NCI-H187 (cell line): ENCODE results near the gene SAMD13.

Experiments used
- DNase-seq, 2 experiments: peaks; one replicate each; lab custom pipeline; 2025; lab: John Stamatoyannopoulos, UW

Gene SAMD13

DNA sequence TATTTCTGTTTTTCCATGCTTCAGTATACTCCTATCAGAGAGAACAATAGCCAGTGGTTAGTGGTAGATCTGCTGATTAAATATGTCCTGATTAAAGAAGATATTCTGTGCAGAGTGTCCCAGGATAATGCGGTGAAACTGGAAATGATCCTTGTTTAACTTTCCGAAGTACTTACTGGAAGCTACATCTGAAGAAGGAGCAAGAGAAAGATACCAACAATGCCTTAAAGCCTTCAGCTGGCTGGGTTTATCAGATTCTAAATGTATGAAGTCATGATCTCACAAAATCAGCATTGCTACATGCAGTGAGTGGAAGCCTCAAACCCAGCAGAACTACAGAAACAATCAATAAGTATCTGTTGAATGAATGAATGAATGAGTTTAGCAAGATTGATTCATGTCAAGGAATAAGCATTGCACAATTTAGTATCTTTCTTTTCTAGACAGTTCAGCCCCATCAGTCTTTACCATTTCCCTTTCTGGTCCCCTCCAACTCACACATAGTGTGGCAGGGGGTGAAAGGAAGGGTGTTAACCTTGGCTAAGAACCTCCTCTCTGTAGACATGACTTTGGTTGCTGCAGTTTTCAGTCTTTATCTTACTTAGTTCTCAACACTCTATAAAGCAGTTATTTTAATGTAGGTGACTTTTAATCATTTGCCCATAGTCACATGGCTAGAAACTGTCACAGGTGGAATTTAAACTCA is 72.1 kb downstream of the SAMD13 start:
- no peak for DNase-seq

DNA sequence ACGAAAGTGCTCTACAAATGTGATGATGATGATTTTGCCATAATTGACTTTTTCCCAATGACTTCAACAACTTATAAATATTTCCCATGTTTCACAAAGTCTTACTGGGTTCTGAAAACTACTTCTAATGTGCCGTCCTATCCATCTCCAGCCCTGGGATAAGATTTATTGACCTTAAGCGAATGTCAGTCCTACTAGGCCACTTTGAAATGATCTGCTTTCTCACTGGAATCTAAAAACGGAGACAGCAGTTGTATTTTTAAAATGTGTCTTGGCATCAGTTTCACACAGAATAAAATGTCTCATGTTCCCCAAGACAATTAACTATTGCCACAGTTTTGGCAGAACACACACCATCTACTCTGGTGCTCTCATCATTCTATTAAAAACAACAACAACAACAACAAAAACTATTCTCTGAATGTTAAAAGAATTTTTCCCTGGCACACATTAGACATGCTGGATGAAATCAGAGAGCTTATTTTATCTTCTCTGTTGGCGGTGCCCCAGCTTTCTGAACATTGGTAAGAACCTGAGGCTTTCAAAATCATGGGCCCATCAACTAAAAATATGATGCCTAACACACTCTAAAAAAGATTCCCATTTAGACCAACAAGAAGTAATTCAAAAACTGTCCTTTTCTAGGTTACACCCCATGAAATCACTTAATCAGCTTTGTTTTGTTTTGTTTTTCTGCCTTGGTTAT is 73.6 kb downstream of the SAMD13 start:
- DNase-seq = no peak

DNA sequence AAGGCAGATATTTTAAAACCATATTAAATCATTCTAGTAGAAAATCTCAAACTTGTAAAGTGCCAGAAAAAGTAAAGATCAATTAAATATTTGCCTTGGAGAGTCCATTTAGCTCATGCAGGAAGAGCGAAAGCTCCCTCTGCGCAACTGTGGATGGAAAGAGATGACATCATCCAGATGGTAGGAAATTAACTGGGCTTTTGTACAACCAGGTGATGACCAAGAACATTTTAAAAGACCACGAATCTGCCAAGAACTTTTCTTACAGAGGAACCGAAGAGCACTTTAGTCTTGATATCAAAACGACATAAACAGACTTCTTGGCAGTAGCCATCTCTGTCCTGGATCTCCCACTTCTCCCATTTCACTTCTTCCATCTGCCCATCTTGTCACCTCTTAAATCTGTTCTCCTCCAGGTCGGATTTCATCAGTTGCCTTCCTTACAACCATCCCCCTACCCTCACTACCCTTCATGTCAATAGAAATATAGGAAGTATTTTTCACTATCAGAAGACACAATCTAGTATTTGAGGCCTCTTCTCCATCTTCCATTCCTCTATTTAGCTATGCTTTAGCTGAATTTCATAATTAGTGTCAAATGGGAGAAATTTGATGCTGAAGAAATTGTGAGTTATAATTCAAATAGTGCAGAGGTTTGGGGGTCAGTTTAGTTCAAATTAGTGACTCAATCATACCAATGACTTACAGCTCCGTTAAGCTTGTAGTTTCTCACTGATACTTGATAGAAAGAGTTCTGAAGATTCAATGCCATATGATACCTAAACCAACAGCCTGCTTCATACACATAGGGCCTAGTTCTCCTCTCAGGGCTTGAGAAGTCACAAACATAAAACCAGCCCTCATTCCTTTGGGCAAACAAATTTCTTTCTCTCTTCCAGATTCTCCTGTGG is 74.7 kb downstream of the SAMD13 start:
- DNase-seq = no peak

DNA sequence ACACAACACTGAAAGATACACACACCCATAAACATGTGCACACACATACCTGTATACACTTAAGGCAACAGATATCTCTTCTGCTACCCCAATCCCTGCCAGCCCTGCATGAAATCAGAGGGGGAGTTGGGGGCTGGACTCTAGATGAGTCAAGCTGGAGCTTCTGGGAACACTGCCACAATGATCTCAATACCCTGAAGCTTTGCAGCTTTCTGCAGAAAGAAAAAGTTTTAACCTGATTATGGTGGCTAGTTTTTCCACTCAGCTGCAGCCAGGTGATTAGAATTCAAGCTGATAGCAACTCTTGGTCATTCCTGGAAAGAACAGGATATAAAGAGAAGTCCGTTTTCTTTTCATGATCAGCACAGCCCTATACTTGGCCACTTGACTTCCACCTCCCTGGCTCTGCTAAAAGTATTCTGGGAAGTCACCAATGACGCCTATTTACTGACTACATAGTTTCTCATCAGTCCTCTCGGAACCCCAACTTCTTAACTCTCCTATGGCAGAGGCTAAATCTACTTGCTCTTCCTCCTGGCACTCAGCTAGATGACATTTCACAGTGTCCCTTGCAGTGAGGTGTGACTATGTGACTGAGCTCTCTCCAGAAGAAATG is 76.1 kb downstream of the SAMD13 start:
- no peak for DNase-seq

DNA sequence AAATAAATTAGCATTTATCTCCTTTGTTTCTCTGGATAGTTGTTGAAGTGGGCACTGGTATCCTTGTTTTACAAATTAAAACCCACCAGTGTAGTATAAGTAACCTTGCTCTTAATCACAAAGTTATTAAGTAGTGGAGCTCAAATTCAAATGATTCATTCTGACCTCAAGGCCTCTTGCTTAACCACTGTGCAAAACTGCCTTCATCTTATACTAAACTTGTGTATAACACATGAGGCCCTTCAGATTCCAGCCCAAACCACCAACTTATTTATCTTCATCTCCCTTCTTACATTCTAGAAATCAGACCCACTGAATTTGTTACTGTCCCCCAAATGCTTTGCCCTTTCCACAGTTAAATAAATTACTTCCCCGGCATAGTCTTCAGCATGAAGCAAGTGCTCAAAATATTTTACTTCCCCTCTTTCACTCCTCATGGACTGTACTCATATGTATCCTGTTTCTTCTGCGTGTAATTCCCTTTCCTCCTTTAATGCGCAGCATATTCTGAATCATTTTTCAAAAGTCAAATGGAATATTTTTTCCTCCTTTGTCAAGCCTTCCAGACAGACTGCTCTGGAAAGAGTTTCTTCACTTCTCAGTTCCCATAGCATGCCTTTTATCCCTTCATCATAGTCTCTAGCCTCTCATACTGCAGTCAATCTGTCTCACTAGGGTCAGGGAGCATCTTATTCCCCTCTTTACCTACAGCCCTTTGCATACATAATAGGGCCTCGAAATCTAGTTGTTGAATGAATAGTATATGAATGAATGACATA is 77.8 kb downstream of the SAMD13 start:
- DNase-seq = no peak

DNA sequence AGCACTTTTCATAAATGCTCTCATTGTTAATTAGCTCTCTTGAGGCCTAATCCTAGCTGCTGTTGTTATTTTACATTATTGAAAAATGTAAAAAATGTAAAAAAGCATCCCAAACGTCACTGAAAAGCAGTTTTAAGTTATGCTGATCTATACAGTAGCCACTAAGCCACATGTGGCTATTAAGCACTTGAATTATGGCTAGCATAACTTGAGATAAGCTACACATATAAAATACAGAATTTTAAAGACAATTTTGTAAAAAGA is 78.3 kb downstream of the SAMD13 start:
- DNase-seq = no peak

DNA sequence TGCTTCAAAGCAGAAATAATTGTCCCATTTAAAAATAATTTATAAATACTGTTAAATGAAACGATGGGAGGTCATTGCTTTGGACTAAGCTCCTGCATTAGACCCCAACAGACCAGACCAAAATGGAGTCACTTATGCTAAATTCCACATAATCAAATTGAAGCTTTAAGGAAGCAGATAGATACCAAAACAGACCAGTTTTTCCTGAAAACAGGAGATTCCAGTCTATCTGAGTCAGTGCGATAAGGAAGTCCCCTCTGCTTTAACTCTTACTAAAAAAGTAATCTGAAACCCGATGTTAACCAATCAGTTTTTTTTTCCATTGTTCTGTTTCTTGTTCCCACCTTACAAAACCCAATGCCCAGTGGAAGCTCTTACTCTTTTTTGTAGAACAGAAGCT is 80.6 kb downstream of the SAMD13 start:
- DNase-seq = no peak

DNA sequence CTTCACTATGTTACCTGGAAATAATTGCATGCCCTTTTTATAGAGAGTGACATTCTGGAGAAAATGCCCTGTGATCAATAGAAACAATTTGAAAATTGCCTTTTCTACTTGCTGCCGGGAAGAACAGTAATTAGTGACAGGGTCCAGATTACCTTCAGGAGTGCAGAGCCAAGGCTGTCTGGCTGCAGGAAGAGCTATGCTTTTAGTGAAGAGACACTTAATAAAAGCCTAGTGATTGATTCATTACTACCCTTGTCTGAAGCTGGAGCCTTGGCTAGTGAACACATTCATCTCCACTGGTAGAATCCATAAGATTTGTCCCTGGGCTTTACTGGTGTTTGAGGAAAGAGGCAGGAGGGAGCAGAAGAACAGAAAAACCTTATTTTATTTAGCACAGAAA is 83.8 kb downstream of the SAMD13 start:
- no peak for DNase-seq

DNA sequence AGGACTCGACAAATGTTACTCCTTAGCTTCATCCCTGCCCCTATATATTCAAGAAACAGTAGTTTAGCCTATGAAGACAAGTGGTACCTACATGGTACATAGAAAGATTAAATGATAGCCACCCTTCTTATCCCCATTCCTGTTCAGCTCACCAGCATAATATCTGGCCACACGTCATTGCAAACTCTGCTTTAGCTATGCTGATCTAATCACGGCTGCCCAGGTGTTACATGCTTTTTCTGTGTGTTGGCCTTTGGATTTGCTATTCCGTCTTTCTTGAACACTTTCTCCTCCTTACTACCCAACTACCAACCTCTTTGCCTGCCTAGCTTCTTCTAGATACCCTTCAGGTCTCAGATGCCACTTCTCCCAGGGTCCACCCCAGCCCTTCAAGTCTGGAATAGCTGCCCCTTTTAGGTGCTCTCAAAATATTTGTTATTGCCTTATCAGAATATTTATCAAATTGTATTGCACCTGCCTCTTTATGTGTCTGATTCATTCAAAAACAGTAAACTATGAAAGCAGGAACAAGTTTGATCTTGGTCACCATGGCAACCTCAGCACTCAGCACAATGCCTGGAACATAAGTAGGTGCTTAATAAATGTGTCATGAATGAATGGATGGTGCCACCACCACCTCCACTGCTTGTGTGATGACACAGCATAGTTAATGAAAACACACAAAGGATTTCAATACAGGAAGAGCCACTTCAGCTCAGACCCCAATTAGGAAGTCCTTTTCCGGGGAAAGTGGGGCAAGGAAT is 85.4 kb downstream of the SAMD13 start:
- DNase-seq = no peak

DNA sequence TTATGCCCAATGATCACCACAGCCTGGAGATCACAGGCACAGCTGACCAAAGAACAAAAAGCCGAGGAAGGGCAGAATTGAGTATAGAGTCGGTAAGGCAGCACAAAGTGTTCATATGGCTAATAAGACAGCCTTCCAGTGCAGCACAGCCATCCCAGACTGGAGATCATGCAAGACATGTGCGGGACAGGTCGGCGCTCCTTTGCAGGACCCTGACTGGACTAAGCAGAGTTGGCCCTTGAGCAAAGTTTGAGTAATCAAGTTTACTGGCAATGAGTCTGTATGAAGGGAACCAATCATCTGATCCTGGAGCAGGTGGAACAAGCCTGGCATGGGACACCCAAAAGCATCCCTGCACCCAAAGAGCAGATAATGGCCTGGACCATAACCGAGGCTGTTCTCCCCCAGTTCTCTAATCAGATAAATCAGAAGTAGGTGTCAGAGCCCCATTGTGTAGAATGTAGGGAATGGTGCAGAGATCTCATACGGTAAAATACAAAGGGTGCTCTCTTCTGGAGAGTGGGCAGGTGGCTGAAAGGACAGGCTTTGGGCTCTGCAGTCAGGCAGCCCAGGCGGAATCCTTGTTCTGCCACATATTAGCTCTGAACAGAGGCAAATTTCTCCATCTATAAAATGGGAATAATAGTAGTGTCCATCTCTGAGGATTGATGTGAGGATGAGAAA is 86.1 kb downstream of the SAMD13 start:
- DNase-seq = no peak

DNA sequence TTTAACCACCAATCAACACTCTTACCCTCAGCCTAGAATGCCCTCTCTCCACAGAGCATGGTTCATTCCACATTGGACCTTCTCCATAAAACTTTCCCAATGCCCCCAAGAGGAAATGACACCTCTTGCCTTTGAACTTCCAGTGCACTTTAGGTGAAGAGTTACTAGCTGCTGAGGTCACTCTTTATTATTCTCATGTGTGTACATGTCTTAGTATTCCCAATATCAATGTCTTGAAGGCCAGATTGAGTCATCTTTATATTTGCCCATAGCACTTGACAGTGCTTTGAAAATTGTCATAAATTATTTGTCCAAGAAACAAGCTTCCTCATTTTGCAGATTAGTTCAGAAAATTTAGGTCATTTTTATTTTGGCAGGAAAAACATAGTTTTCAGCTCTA is 88.7 kb downstream of the SAMD13 start:
- no peak for DNase-seq

DNA sequence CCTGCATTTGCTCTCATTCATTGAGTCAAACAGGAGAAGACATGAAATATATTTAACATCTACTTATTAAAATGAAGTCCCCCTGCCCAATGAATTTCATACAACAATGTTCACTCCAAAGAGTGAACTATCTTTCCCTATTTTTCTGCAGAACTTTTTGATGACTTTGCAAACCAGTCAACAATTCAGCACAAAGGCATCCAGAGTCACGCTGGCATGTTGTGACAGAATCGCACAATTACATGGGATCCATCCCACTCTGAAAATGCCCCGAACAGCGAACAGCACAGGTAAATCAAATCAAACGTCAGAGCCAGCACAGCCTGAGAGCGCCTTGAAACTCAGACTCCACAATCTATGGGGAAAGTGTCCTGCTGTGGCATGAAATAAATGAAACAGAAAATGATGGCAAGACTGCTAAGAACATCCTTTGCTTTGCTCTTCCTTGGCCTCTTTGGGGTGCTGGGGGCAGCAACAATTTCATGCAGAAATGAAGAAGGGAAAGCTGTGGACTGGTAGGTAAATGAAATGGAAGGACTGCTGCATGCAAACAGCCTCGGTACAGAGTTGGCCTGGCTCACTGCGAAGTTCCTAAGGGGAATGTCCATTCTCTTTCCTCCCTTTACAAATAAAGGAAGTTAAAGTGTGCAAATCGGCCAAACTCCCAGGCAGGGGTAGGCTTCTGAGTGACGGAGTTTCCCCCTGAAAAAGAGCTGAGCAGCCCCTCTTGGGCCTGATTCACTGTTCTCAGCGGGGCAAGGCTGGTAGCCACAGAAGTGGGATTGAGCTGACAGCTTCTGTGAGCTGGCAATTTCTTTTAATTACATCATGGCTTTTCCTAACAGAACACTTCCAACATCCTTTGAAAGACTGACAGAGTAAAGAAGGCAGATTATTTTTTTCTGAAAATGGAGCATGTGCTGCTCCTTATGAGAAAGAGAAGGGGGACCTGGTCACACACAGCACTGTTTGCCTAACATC is 97.0 kb downstream of the SAMD13 start, which contains the start of gene DNASE2B:
DNASE2B (plus strand) TSS at position 310 of the 981 bp plus-strand sequence; CDS start at position 391, 81 bp downstream.
- DNase-seq = no peak
